Measurements from ENCODE around the gene ARHGDIA.

DNA sequence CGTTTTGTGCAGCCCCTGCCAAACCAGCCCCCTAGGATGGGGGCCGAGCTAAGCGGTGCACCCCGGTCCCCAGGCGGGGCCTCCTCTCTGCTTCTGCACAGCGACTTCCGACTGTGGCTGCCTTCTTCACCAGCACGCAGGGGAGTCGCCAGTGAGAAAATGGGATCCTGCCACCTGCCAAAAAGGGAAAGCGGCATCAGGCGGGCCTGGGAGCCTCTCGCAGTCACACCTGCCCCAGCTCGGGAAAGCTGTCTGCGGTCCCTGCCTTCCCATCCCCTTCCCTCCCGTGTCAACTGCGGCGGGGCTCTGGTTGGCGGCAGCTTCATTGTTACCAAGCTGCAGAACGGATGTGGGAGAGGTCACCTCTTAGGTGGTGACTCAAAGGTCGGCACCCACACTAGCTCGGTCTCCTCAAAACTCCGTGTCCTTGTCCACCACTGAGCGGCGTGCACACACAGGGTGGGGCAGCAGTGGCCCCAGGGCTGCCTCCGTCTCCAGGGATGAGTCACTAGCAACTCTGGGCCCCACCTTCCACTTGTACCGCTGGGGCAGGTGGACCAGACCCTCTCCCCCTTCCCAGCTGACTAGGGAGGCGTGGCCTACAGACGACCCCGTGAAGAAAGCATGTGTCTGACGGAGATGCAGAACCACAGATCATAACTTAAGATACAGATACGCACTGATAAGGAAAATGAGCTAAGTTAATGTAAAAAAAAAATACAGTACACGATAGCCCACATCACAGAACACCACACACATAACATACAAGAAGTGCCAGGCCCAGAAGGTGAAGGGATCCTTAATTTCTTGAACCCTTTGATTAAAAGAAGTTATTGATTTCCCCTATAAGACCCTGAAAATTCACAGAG, 41.5 kb upstream of the ARHGDIA start:
- TF ChIP-seq, protein P1, sequence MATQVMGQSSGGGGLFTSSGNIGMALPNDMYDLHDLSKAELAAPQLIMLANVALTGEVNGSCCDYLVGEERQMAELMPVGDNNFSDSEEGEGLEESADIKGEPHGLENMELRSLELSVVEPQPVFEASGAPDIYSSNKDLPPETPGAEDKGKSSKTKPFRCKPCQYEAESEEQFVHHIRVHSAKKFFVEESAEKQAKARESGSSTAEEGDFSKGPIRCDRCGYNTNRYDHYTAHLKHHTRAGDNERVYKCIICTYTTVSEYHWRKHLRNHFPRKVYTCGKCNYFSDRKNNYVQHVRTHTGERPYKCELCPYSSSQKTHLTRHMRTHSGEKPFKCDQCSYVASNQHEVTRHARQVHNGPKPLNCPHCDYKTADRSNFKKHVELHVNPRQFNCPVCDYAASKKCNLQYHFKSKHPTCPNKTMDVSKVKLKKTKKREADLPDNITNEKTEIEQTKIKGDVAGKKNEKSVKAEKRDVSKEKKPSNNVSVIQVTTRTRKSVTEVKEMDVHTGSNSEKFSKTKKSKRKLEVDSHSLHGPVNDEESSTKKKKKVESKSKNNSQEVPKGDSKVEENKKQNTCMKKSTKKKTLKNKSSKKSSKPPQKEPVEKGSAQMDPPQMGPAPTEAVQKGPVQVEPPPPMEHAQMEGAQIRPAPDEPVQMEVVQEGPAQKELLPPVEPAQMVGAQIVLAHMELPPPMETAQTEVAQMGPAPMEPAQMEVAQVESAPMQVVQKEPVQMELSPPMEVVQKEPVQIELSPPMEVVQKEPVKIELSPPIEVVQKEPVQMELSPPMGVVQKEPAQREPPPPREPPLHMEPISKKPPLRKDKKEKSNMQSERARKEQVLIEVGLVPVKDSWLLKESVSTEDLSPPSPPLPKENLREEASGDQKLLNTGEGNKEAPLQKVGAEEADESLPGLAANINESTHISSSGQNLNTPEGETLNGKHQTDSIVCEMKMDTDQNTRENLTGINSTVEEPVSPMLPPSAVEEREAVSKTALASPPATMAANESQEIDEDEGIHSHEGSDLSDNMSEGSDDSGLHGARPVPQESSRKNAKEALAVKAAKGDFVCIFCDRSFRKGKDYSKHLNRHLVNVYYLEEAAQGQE (IDR thresholded peaks at IDR 0.05; ENCODE audit: borderline replicate concordance) = no peak
- TF ChIP-seq, protein P2, sequence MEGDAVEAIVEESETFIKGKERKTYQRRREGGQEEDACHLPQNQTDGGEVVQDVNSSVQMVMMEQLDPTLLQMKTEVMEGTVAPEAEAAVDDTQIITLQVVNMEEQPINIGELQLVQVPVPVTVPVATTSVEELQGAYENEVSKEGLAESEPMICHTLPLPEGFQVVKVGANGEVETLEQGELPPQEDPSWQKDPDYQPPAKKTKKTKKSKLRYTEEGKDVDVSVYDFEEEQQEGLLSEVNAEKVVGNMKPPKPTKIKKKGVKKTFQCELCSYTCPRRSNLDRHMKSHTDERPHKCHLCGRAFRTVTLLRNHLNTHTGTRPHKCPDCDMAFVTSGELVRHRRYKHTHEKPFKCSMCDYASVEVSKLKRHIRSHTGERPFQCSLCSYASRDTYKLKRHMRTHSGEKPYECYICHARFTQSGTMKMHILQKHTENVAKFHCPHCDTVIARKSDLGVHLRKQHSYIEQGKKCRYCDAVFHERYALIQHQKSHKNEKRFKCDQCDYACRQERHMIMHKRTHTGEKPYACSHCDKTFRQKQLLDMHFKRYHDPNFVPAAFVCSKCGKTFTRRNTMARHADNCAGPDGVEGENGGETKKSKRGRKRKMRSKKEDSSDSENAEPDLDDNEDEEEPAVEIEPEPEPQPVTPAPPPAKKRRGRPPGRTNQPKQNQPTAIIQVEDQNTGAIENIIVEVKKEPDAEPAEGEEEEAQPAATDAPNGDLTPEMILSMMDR (IDR thresholded peaks at IDR 0.05; ENCODE audit: poor library complexity, severe bottlenecking) = no peak
- no peak for TF ChIP-seq POLR2AphosphoS5 (IDR thresholded peaks at IDR 0.05)
- no peak for TF ChIP-seq TAF1 (IDR thresholded peaks at IDR 0.05; ENCODE audit: low read depth)
- no peak for TF ChIP-seq EP300 (conservative IDR thresholded peaks at IDR 0.05; ENCODE audit: poor library complexity, severe bottlenecking)
- TF ChIP-seq EZH2 (IDR thresholded peaks at IDR 0.05; ENCODE audit: borderline replicate concordance, insufficient read depth, low read length, poor library complexity, severe bottlenecking) = no peak
- no peak for TF ChIP-seq MXI1 (conservative IDR thresholded peaks at IDR 0.05; ENCODE audit: poor library complexity, severe bottlenecking)
- TF ChIP-seq RAD21 (conservative IDR thresholded peaks at IDR 0.05) = no peak
- no peak for TF ChIP-seq SMC3 (conservative IDR thresholded peaks at IDR 0.05; ENCODE audit: poor library complexity)
